GM12878 (cell line): ENCODE results near the gene WFS1. TPM values are rescaled to one million over a fixed set of nuclear protein-coding genes. Genes with fewer than 3 reads are reported as not detected.

Source experiments
- BACH1 ChIP-seq: fragments of 450-650 bp; IDR thresholded peaks from 2 replicates; pipeline ENCODE4 v1.6.1; 2017; ENCODE audit warnings: mild to moderate bottlenecking, borderline replicate concordance
- CTCF ChIP-seq, 3 experiments: IDR thresholded peaks in 2 of 3; conservative IDR thresholded peaks in 1 of 3; 2 replicates each; pipeline ENCODE4 v1.5.1; 2011; ENCODE audit warnings: low read depth in 3 of 3, low read length in 3 of 3, mild to moderate bottlenecking in 3 of 3, control low read depth in 2 of 3, moderate library complexity in 2 of 3, inconsistent platforms in 1 of 3, mixed read lengths in 1 of 3; ENCODE audit not compliant: control insufficient read depth in 2 of 3, insufficient read depth in 1 of 3; ENCODE audit errors: extremely low read depth in 1 of 3
- EED ChIP-seq: sonication (generic); IDR thresholded peaks from 2 replicates; pipeline ENCODE4 v1.6.1; 2016; ENCODE audit warnings: antibody characterized with exemption, low read depth
- POLR2A ChIP-seq: IDR thresholded peaks from 2 replicates; pipeline ENCODE4 v1.6.1; 2011; ENCODE audit warnings: low read depth, mild to moderate bottlenecking, low read length
- SKIL ChIP-seq: fragments of 450-650 bp; IDR thresholded peaks from 2 replicates; pipeline ENCODE4 v1.6.1; 2017; ENCODE audit warnings: mild to moderate bottlenecking, low read depth, inconsistent platforms; ENCODE audit not compliant: poor library complexity, severe bottlenecking
- SMARCA5 ChIP-seq: fragments of 450-650 bp; IDR thresholded peaks from 2 replicates; pipeline ENCODE4 v1.6.1; 2017; ENCODE audit warnings: mild to moderate bottlenecking
- ZBED1 ChIP-seq: IDR thresholded peaks from 2 replicates; pipeline ENCODE4 v1.6.1; 2016; ENCODE audit warnings: borderline replicate concordance
- ZBTB33 ChIP-seq: fragments of 450-650 bp; IDR thresholded peaks from 2 replicates; pipeline ENCODE4 v1.6.1; 2017; ENCODE audit warnings: mild to moderate bottlenecking
- ZZZ3 ChIP-seq: IDR thresholded peaks from 2 replicates; pipeline ENCODE4 v1.6.1; 2011; ENCODE audit warnings: low read depth; ENCODE audit not compliant: control insufficient read depth, insufficient read length
- polyA plus RNA-seq, 11 experiments: library from polyadenylated mRNA; depleted of rRNA in 4 of 11; unstranded in 6 of 11; stranded (reverse) in 5 of 11; fragments of >200 nt; fragmentation: Nextera tagmentation in 4 of 11; fragmentation: Illumina TruSeq in 1 of 11; extraction: Ambion mirVana in 4 of 11; extraction: Trizol in 1 of 11; gene quantifications; 1 replicate in 1 of 11; 2 replicates in 10 of 11; pipeline versions ENCODE4 v1.2.1 to v1.2.3, GENCODE V29; 2011 to 2016; ENCODE audit warnings: inconsistent platforms in 2 of 11, missing spikeins in 2 of 11, low read depth in 1 of 11
- total RNA-seq, 4 experiments: library from RNA; depleted of rRNA in 3 of 4; stranded (reverse); fragments of >200 nt in 3 of 4; fragmentation: Illumina TruSeq in 1 of 4; extraction: Trizol in 1 of 4; gene quantifications; 2 replicates each; pipeline versions ENCODE4 v1.2.1 to v1.2.3, GENCODE V29; 2013 to 2021

WFS1 gene
- total and polyA plus RNA-seq, 10 of the 15 experiments (the other 5 are each of a cell fraction or from before 2014, with no cell fraction given), result 0.31 to 4.7 (median 2.0) TPM

GRCh38 chr4:6242271-6243029, 27.2 kb upstream of the WFS1 start (continued):
- TF ChIP-seq SKIL (no peak), ZBTB33 (no peak), BACH1 (no peak), SMARCA5 (no peak), ZZZ3 (no peak), POLR2A (no peak), ZBED1 (no peak), EED (no peak), CTCF (IDR thresholded peaks at IDR 0.05 in 2 of 3, conservative IDR thresholded peaks at IDR 0.05 in 1 of 3; ENCODE audit: control insufficient read depth in 2 of 3, extremely low read depth in 1 of 3, insufficient read depth in 1 of 3, low read depth in 3 of 3, low read length in 3 of 3) (no peak)
